Measurements from ENCODE around the gene MTSS2. TPM values are rescaled to one million over a fixed set of nuclear protein-coding genes. Genes with fewer than 3 reads are reported as not detected.

Gene MTSS2
- total RNA-seq, 1 experiment from 2014 or later, result 0.15 TPM

DNA sequence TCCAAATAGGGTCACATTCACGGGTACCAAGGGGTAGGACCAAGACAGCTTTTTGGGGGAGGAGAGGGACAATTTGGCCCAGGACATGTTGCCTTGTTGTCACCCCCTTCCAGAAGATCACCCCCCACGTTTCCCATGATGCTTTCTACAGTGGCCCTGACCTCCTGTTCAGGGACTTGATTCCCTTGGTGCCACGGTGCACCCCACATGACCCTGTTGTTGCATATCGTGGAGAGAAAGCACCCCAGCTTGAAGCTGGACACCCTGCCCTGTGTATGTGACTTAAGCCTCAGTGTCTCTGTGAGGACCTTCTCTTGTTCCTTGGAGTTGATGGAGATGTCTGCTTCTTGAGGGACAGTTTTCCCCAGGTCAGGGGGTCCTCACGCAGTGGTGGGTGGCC is 26.9 kb downstream of the MTSS2 start:
- no peak overlapping the region for H2AFZ ChIP-seq (ENCODE audit: low read length)
- no peaks in the 10 kb centered on the region for H3K79me2 ChIP-seq (ENCODE audit: low read length)
- no peak for DNase-seq
- no peaks in the 10 kb centered on the region for H4K20me1 ChIP-seq (ENCODE audit: insufficient read depth, low read depth, low read length)
- no peaks in the 10 kb centered on the region for H3K36me3 ChIP-seq (ENCODE audit: insufficient read depth, low read length)
- no peaks in the 10 kb centered on the region for H3K9me2 ChIP-seq (replicated peaks; ENCODE audit: insufficient read depth, low read length)
- no peaks in the 10 kb centered on the region for H3K9me3 ChIP-seq (ENCODE audit: low read length)
- no peaks in the 10 kb centered on the region for H3K4me1 ChIP-seq (ENCODE audit: low read length)
- H3K27me3 ChIP-seq (ENCODE audit: low read length), result no peaks in the 10 kb centered on the region
- H3K4me2 ChIP-seq (ENCODE audit: low read depth, low read length, poor library complexity, severe bottlenecking), result no peak overlapping the region
- H3K9ac ChIP-seq (ENCODE audit: low read length), result no peak overlapping the region
- H3K4me3 ChIP-seq (ENCODE audit: low read length), result no peak overlapping the region
- no peak overlapping the region for H3K27ac ChIP-seq (ENCODE audit: low read length)

- Histone ChIP-seq H3K4me2 (ENCODE audit: low read depth, low read length, poor library complexity, severe bottlenecking) (no peak overlapping the region), H4K20me1 (ENCODE audit: insufficient read depth, low read depth, low read length) (no peaks in the 10 kb centered on the region), H3K27ac (ENCODE audit: low read length) (no peak overlapping the region), H3K4me3 (ENCODE audit: low read length) (no peak overlapping the region), H2AFZ (ENCODE audit: low read length) (no peak overlapping the region), H3K4me1 (ENCODE audit: low read length) (peaks cover 2% of the 10 kb centered on the region; the same call in 1 of the 2 replicates), H3K9me3 (ENCODE audit: low read length) (no peaks in the 10 kb centered on the region), H3K27me3 (ENCODE audit: low read length) (no peaks in the 10 kb centered on the region), H3K9ac (ENCODE audit: low read length) (no peak overlapping the region), H3K36me3 (ENCODE audit: insufficient read depth, low read length) (no peaks in the 10 kb centered on the region), H3K79me2 (ENCODE audit: low read length) (no peaks in the 10 kb centered on the region), H3K9me2 (replicated peaks; ENCODE audit: insufficient read depth, low read length) (no peaks in the 10 kb centered on the region)
- DNase-seq, result no peak
Observed at GRCh38 chr16:70657956-70658355, 27.9 kb downstream of the MTSS2 start.

DNA sequence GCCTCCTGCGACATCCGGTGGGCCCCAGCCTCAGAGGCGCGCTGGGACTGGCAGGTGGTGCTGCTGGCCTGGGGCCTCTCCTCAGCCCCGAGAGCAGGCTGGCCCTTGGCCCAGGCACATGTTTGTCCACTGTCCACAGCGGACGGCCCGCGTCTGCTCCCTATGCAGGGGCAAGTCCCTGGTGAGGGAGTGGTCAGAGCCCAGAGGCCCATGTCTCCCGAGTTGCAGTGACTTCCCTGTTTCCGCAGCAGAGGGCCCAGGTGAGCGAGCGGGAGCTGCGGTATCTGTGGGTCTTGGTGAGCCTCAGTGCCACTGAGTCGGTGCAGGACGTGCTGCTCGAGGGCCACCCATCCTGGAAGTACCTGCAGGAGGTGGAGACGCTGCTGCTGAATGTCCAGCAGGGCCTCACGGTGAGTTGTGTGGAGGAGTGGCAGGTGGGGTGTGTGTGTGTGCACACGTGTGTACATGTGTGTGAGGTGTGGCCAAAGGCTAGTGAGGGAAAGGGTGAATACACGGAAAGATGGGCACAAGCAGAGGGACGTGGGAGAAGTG is 29.1 kb downstream of the MTSS2 start:
- Histone ChIP-seq H3K27me3 (ENCODE audit: low read length) (no peaks in the 10 kb centered on the region), H4K20me1 (ENCODE audit: insufficient read depth, low read depth, low read length) (no peaks in the 10 kb centered on the region), H3K9me2 (replicated peaks; ENCODE audit: insufficient read depth, low read length) (no peaks in the 10 kb centered on the region), H3K36me3 (ENCODE audit: insufficient read depth, low read length) (no peaks in the 10 kb centered on the region), H3K4me2 (ENCODE audit: low read depth, low read length, poor library complexity, severe bottlenecking) (no peak overlapping the region), H3K27ac (ENCODE audit: low read length) (no peak overlapping the region), H3K9ac (ENCODE audit: low read length) (no peak overlapping the region), H3K4me1 (ENCODE audit: low read length) (peaks cover 2% of the 10 kb centered on the region; the same call in 1 of the 2 replicates), H2AFZ (ENCODE audit: low read length) (no peak overlapping the region), H3K9me3 (ENCODE audit: low read length) (no peaks in the 10 kb centered on the region), H3K79me2 (ENCODE audit: low read length) (no peaks in the 10 kb centered on the region), H3K4me3 (ENCODE audit: low read length) (no peak overlapping the region)
- no peak for DNase-seq

- H3K9me3 ChIP-seq (ENCODE audit: low read length), result no peaks in the 10 kb centered on the region
- DNase-seq, result no peak
- no peak overlapping the region for H3K4me2 ChIP-seq (ENCODE audit: low read depth, low read length, poor library complexity, severe bottlenecking)
Observed at GRCh38 chr16:70656065-70656711, 29.7 kb downstream of the MTSS2 start.

GRCh38 chr16:70653809-70654771 is 31.8 kb downstream of the MTSS2 start:
- H3K36me3 ChIP-seq (ENCODE audit: insufficient read depth, low read length), result no peaks in the 10 kb centered on the region
- H3K4me2 ChIP-seq (ENCODE audit: low read depth, low read length, poor library complexity, severe bottlenecking), result no peak overlapping the region
- DNase-seq, result peak; percentile 92
- no peaks in the 10 kb centered on the region for H4K20me1 ChIP-seq (ENCODE audit: insufficient read depth, low read depth, low read length)
- H2AFZ ChIP-seq (ENCODE audit: low read length), result no peak overlapping the region
- no peaks in the 10 kb centered on the region for H3K27me3 ChIP-seq (ENCODE audit: low read length)
- H3K9me3 ChIP-seq (ENCODE audit: low read length), result no peaks in the 10 kb centered on the region
- no peak overlapping the region for H3K9ac ChIP-seq (ENCODE audit: low read length)
- no peak overlapping the region for H3K27ac ChIP-seq (ENCODE audit: low read length)
- no peaks in the 10 kb centered on the region for H3K79me2 ChIP-seq (ENCODE audit: low read length)
- H3K4me1 ChIP-seq (ENCODE audit: low read length), result peaks cover 2% of the 10 kb centered on the region; the same call in 1 of the 2 replicates
- no peaks in the 10 kb centered on the region for H3K9me2 ChIP-seq (replicated peaks; ENCODE audit: insufficient read depth, low read length)
- H3K4me3 ChIP-seq (ENCODE audit: low read length), result no peak overlapping the region

More at GRCh38 chr16:70656065-70656711, 29.7 kb downstream of the MTSS2 start:
- no peak overlapping the region for H3K27ac ChIP-seq (ENCODE audit: low read length)
- H3K79me2 ChIP-seq (ENCODE audit: low read length), result no peaks in the 10 kb centered on the region
- H2AFZ ChIP-seq (ENCODE audit: low read length), result no peak overlapping the region
- peaks cover 2% of the 10 kb centered on the region; the same call in 1 of the 2 replicates for H3K4me1 ChIP-seq (ENCODE audit: low read length)
- H3K9me2 ChIP-seq (replicated peaks; ENCODE audit: insufficient read depth, low read length), result no peaks in the 10 kb centered on the region
- H3K27me3 ChIP-seq (ENCODE audit: low read length), result no peaks in the 10 kb centered on the region
- H3K36me3 ChIP-seq (ENCODE audit: insufficient read depth, low read length), result no peaks in the 10 kb centered on the region
- H3K4me3 ChIP-seq (ENCODE audit: low read length), result no peak overlapping the region
- H4K20me1 ChIP-seq (ENCODE audit: insufficient read depth, low read depth, low read length), result no peaks in the 10 kb centered on the region
- H3K9ac ChIP-seq (ENCODE audit: low read length), result no peak overlapping the region

- Histone ChIP-seq H3K4me1 (ENCODE audit: low read length) (peaks cover 5% of the 10 kb centered on the region; the same call in 1 of the 2 replicates), H3K4me2 (ENCODE audit: low read depth, low read length, poor library complexity, severe bottlenecking) (no peak overlapping the region), H3K9ac (ENCODE audit: low read length) (no peak overlapping the region), H4K20me1 (ENCODE audit: insufficient read depth, low read depth, low read length) (no peaks in the 10 kb centered on the region), H3K27me3 (ENCODE audit: low read length) (no peaks in the 10 kb centered on the region), H3K9me2 (replicated peaks; ENCODE audit: insufficient read depth, low read length) (no peaks in the 10 kb centered on the region), H3K79me2 (ENCODE audit: low read length) (no peaks in the 10 kb centered on the region), H3K4me3 (ENCODE audit: low read length) (no peak overlapping the region), H2AFZ (ENCODE audit: low read length) (no peak overlapping the region), H3K36me3 (ENCODE audit: insufficient read depth, low read length) (no peaks in the 10 kb centered on the region), H3K27ac (ENCODE audit: low read length) (no peak overlapping the region), H3K9me3 (ENCODE audit: low read length) (no peaks in the 10 kb centered on the region)
- no peak for DNase-seq
Observed at GRCh38 chr16:70653406-70653805, 32.4 kb downstream of the MTSS2 start.

GRCh38 chr16:70652322-70652721 is 33.5 kb downstream of the MTSS2 start:
- no peaks in the 10 kb centered on the region for H3K79me2 ChIP-seq (ENCODE audit: low read length)
- peaks cover 5% of the 10 kb centered on the region; the same call in 1 of the 2 replicates for H3K4me1 ChIP-seq (ENCODE audit: low read length)
- no peaks in the 10 kb centered on the region for H3K9me2 ChIP-seq (replicated peaks; ENCODE audit: insufficient read depth, low read length)
- H2AFZ ChIP-seq (ENCODE audit: low read length), result no peak overlapping the region
- no peaks in the 10 kb centered on the region for H3K9me3 ChIP-seq (ENCODE audit: low read length)
- no peak overlapping the region for H3K4me3 ChIP-seq (ENCODE audit: low read length)
- H3K9ac ChIP-seq (ENCODE audit: low read length), result no peak overlapping the region
- H3K27ac ChIP-seq (ENCODE audit: low read length), result no peak overlapping the region
- H3K36me3 ChIP-seq (ENCODE audit: insufficient read depth, low read length), result no peaks in the 10 kb centered on the region
- no peak overlapping the region for H3K4me2 ChIP-seq (ENCODE audit: low read depth, low read length, poor library complexity, severe bottlenecking)
- H4K20me1 ChIP-seq (ENCODE audit: insufficient read depth, low read depth, low read length), result no peaks in the 10 kb centered on the region
- H3K27me3 ChIP-seq (ENCODE audit: low read length), result no peaks in the 10 kb centered on the region
- no peak for DNase-seq

GRCh38 chr16:70651524-70651923 is 34.3 kb downstream of the MTSS2 start:
- Histone ChIP-seq H3K4me1 (ENCODE audit: low read length) (peaks cover 5% of the 10 kb centered on the region; the same call in 1 of the 2 replicates), H3K4me2 (ENCODE audit: low read depth, low read length, poor library complexity, severe bottlenecking) (no peak overlapping the region), H3K4me3 (ENCODE audit: low read length) (no peak overlapping the region), H3K36me3 (ENCODE audit: insufficient read depth, low read length) (no peaks in the 10 kb centered on the region), H3K9ac (ENCODE audit: low read length) (no peak overlapping the region), H3K27me3 (ENCODE audit: low read length) (no peaks in the 10 kb centered on the region), H3K9me3 (ENCODE audit: low read length) (no peaks in the 10 kb centered on the region), H3K79me2 (ENCODE audit: low read length) (no peaks in the 10 kb centered on the region), H3K27ac (ENCODE audit: low read length) (no peak overlapping the region), H4K20me1 (ENCODE audit: insufficient read depth, low read depth, low read length) (no peaks in the 10 kb centered on the region), H2AFZ (ENCODE audit: low read length) (no peak overlapping the region), H3K9me2 (replicated peaks; ENCODE audit: insufficient read depth, low read length) (no peaks in the 10 kb centered on the region)
- DNase-seq, result no peak
